Lower lobe of right lung (tissue), 2 donors: ENCODE measurements around the gene PPP1R14D. TPM values are rescaled to one million over a fixed set of nuclear protein-coding genes. Genes with fewer than 3 reads are reported as not detected.

Experiments used
- ATAC-seq, 2 donors: fragments of 200-7000 bp; cut with Tn5 transposase; one replicate each; pipeline ENCODE4 v1.9.1; 2020 to 2022; ENCODE audit warnings: mild to moderate bottlenecking in 2 of 2, moderate library complexity in 2 of 2
- DNase-seq: peaks from one replicate; pipeline ENCODE4 v3.0.0-alpha.2; 2020
- H3K27ac ChIP-seq: fragments of 200-600 bp; one replicate; pipeline ENCODE4 v1.8.0; 2022
- H3K27me3 ChIP-seq: fragments of 200-600 bp; one replicate; pipeline ENCODE4 v1.8.0; 2022; ENCODE audit warnings: low read depth
- H3K36me3 ChIP-seq: fragments of 200-600 bp; one replicate; pipeline ENCODE4 v1.8.0; 2022; ENCODE audit warnings: mild to moderate bottlenecking
- H3K4me1 ChIP-seq: fragments of 200-600 bp; one replicate; pipeline ENCODE4 v1.8.0; 2022
- H3K4me3 ChIP-seq: fragments of 200-600 bp; one replicate; pipeline ENCODE4 v1.8.0; 2022; ENCODE audit warnings: mild to moderate bottlenecking
- H3K9me3 ChIP-seq: fragments of 200-600 bp; one replicate; pipeline ENCODE4 v1.8.0; 2022
- intact Hi-C: fragments of 100-400 bp; cut with DNase I; formaldehyde crosslinking; loops from one replicate; pipeline ENCODE4 v1.11.0; 2022
- total RNA-seq: library from RNA; stranded (reverse); fragmentation: NEBNext Ultra II Directional; extraction: Animal tissue kit (Norgen Biotek cat#: 25700); gene quantifications from one replicate; pipeline ENCODE4 v1.2.1, GENCODE V29; 2021
- TF ChIP-seq, protein P1 (sequence below): fragments of 200-600 bp; IDR thresholded peaks from one replicate; pipeline ENCODE4 v1.8.0; 2022; ENCODE audit warnings: antibody characterized with exemption, mild to moderate bottlenecking
- donor health status: DM: no; HTN: yes; CAD: no; lungs with severe emphysema.

The PPP1R14D gene
- total RNA-seq, 1 donor from 2014 or later = 0.53 TPM

DNA sequence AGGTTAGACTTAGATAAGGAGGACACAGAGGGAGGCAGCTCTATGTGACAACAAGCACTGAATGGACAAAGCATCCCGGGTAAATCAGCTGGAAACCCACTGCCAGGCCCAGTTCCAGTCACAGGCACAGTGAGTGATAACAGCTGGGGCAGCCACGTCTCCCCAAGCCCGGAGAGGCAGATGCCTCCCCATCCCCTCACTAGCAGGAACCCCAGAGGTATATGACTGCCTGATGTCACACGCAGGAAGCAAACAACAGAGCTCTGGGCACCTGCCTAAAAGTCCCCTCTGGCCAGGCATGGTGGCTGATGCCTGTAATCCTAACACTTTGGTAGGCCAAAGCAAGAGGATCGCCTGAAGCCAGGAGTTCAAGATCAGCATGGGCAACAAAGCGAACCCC is 40.5 kb downstream of the PPP1R14D start:
- peaks cover 15% of the 10 kb centered on the region for H3K36me3 ChIP-seq
- H3K4me1 ChIP-seq = peaks cover 29% of the 10 kb centered on the region
- no peak overlapping the region for H3K4me3 ChIP-seq
- intact Hi-C loops = no loop called here
- H3K27me3 ChIP-seq = no peaks in the 10 kb centered on the region
- peak overlapping the region; percentile 68 for H3K27ac ChIP-seq
- TF ChIP-seq, protein P1, sequence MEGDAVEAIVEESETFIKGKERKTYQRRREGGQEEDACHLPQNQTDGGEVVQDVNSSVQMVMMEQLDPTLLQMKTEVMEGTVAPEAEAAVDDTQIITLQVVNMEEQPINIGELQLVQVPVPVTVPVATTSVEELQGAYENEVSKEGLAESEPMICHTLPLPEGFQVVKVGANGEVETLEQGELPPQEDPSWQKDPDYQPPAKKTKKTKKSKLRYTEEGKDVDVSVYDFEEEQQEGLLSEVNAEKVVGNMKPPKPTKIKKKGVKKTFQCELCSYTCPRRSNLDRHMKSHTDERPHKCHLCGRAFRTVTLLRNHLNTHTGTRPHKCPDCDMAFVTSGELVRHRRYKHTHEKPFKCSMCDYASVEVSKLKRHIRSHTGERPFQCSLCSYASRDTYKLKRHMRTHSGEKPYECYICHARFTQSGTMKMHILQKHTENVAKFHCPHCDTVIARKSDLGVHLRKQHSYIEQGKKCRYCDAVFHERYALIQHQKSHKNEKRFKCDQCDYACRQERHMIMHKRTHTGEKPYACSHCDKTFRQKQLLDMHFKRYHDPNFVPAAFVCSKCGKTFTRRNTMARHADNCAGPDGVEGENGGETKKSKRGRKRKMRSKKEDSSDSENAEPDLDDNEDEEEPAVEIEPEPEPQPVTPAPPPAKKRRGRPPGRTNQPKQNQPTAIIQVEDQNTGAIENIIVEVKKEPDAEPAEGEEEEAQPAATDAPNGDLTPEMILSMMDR = no peak
- DNase-seq (peak; percentile 19), ATAC-seq (peak in 1 of 2 donors; percentile 3)
- H3K9me3 ChIP-seq = no peaks in the 10 kb centered on the region

DNA sequence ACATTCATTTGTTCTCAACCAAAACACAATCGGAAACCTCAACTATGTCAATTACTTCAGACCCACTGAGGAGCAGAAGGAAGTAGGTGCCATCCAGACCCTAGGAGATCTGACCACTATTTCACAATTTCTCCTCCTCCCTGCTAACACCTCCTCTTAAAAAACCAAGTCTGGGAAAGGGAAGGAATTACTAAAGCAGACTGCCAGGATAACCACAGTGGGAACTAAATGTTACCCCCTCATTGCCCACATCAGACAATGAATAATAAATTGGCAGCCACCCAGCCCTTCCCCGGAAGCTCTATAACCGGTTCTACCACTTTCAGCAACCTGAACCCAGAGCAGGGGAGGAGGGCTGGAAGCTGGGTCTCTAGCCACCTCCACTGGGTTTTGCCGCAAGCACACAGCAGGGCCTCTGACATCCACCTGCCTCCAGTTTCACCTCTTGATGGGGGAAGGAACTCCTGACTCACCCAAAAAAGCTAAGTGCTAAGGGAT is 41.1 kb downstream of the PPP1R14D start:
- peak overlapping the region; percentile 68 for H3K27ac ChIP-seq
- DNase-seq (peak; percentile 63), ATAC-seq (peak; percentile 74 to 82)
- no peaks in the 10 kb centered on the region for H3K27me3 ChIP-seq
- TF ChIP-seq, protein P1 = no peak
- H3K36me3 ChIP-seq = peaks cover 15% of the 10 kb centered on the region
- no peak overlapping the region for H3K4me3 ChIP-seq
- H3K9me3 ChIP-seq = no peaks in the 10 kb centered on the region
- peaks cover 29% of the 10 kb centered on the region for H3K4me1 ChIP-seq
- intact Hi-C loops = no loop called here

DNA sequence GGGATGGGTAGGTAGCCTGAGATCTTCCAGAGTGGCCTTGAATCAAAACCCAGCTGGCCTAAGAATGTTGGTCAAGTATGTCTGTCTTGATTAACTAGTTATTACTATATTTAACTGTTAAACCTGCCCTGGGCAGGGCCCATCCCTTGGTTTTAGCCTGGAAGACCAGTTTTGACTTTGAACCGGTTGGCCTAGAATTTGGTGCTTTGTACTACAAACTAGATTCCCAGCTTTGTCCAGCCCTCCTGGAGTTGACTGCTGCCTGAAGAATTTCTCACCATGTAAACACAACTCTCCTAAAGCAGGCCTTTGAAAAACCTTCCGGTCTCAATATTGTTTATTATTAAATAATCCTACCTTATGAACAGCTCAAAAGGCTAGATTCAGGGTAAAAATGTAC is 42.7 kb downstream of the PPP1R14D start:
- intact Hi-C loops = no loop called here

DNA sequence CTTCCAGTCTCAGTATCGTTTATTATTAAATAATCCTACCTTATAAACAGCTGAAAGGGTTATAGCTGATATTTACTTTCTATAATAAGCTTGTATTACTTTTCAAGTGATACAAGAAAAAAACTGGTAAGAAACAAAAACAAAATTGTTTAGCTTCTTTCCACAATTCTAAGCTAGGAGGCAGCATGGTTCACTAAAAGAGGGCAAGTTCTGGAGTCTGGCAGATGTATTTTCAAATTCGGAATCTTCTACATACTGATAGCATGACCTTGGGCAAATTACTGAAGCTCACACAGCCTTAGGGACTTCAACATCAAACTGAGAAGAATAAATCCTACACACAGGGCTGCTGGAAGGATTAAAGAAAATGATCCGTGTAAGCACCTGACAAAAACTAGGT is 43.3 kb downstream of the PPP1R14D start:
- ATAC-seq (no peak), DNase-seq (no peak)
- no peak overlapping the region for H3K4me3 ChIP-seq
- no peaks in the 10 kb centered on the region for H3K36me3 ChIP-seq
- no peaks in the 10 kb centered on the region for H3K9me3 ChIP-seq
- H3K27me3 ChIP-seq = no peaks in the 10 kb centered on the region
- TF ChIP-seq, protein P1 = no peak
- peaks cover 23% of the 10 kb centered on the region for H3K4me1 ChIP-seq
- peak overlapping the region; percentile 14 for H3K27ac ChIP-seq
- intact Hi-C loops = no loop called here

More for the DNA sequence above, 42.7 kb downstream of the PPP1R14D start:
- no peak for ATAC-seq
- H3K9me3 ChIP-seq = no peaks in the 10 kb centered on the region
- TF ChIP-seq, protein P1 = no peak
- H3K27me3 ChIP-seq = no peaks in the 10 kb centered on the region
- DNase-seq = peak; percentile 7
- H3K36me3 ChIP-seq = peaks cover 5% of the 10 kb centered on the region
- H3K4me3 ChIP-seq = no peak overlapping the region
- H3K4me1 ChIP-seq = peaks cover 29% of the 10 kb centered on the region
- peak overlapping the region; percentile 14 for H3K27ac ChIP-seq

DNA sequence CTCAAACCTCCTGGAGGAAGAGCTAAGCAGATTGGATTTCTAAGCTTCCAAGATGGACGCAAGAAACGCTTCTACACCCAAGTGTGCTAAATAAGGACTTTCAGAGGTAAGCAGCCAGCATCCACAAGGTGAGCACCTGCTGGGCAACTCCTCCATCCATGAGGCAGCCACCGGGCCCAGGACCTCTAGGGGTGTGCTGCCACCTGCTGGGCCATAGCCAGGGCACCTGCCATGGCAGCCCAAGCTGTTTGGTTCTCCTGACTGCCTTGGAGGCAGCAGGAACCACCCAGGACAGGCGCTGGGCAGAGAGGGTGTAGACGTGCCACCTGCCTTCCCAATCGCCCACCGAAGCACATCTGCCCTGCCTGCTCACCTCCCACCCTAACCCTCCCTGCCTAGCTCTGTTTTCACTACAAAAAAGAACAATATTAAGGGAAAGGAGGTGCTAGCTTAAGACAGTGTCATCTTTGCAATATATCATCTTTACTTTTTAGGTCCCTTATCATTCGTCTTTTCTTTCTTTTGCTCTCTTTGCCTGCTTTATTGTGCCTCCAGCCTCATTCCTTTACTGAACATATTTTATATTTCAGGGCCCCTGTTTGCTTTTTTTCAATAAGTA is 45.8 kb downstream of the PPP1R14D start:
- peaks cover 11% of the 10 kb centered on the region for H3K4me1 ChIP-seq
- ATAC-seq = peak; percentile 84 to 90
- H3K4me3 ChIP-seq = no peak overlapping the region
- H3K9me3 ChIP-seq = no peaks in the 10 kb centered on the region
- TF ChIP-seq, protein P1 = peak; percentile 80
- H3K27me3 ChIP-seq = no peaks in the 10 kb centered on the region
- DNase-seq = peak; percentile 85
- peaks cover 23% of the 10 kb centered on the region for H3K36me3 ChIP-seq
- no peak overlapping the region for H3K27ac ChIP-seq
- intact Hi-C loops = no loop called here
